Cardiac muscle cell (in vitro differentiated cells and primary cell): Measurements from ENCODE around the gene PLPP1. TPM values are rescaled to one million over a fixed set of nuclear protein-coding genes. Genes with fewer than 3 reads are reported as not detected.

Experiments
- DNase-seq, 2 donors: peaks; one replicate each; pipeline versions ENCODE4 v3.0.0 to v3.0.0-alpha.2; 2010 to 2017; ENCODE audit warnings: low read depth in 1 of 2, low spot score in 1 of 2
- H3K27ac ChIP-seq: fragments of 200-600 bp; sonication (generic); 2 replicates; pipeline ENCODE4 v1.5.1; 2016
- H3K27me3 ChIP-seq: fragments of 200-600 bp; sonication (generic); 2 replicates; pipeline ENCODE4 v1.6.0; 2016; ENCODE audit warnings: control low read depth
- H3K36me3 ChIP-seq: fragments of 200-600 bp; sonication (generic); 2 replicates; pipeline ENCODE4 v1.5.1; 2016; ENCODE audit warnings: control low read depth
- H3K4me1 ChIP-seq: fragments of 200-600 bp; sonication (generic); 2 replicates; pipeline ENCODE4 v1.8.1; 2017; ENCODE audit warnings: low read depth, mild to moderate bottlenecking, mixed run types
- H3K4me3 ChIP-seq: fragments of 200-600 bp; sonication (generic); 2 replicates; pipeline ENCODE4 v1.5.1; 2016; ENCODE audit warnings: mild to moderate bottlenecking
- H3K9me3 ChIP-seq: fragments of 200-600 bp; sonication (generic); 2 replicates; pipeline ENCODE4 v1.5.1; 2017; ENCODE audit warnings: low read depth, mild to moderate bottlenecking, control low read depth
- polyA plus RNA-seq: library from polyadenylated mRNA; unstranded; fragments of >200 nt; fragmentation: Nextera tagmentation; extraction: Ambion mirVana; gene quantifications from 2 replicates; pipeline ENCODE4 v1.2.1, GENCODE V29; 2016
- total RNA-seq: library from RNA; depleted of rRNA; stranded (reverse); fragments of >200 nt; gene quantifications from 2 replicates; pipeline ENCODE4 v1.2.3, GENCODE V29; 2016
- TF ChIP-seq, protein P1 (sequence below): IDR thresholded peaks from 2 replicates; pipeline ENCODE4 v1.5.1; 2012; ENCODE audit warnings: low read depth, mild to moderate bottlenecking, low read length

Gene PLPP1
- total and polyA plus RNA-seq, 2 experiments from 2014 or later = 37.5 to 68.4 TPM

DNA sequence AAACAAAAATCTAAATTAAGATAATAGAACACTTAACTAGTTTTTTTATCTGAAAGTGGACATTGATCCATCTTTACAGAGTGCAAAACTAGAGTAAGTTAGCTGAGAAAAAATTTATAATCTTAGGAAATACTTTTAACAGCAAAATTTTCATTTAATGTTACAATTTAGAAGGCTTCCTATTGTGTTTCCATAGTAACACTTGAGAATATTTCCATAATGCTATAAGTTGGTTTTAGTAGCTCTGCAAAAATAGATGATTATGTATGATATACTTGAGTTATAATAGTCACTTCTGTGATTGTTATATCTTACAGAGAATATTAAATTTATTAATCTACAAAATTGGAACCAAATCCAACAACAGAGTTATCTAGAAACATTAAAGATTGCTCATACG lies 148.4 kb downstream of the PLPP1 start:
- TF ChIP-seq, protein P1, sequence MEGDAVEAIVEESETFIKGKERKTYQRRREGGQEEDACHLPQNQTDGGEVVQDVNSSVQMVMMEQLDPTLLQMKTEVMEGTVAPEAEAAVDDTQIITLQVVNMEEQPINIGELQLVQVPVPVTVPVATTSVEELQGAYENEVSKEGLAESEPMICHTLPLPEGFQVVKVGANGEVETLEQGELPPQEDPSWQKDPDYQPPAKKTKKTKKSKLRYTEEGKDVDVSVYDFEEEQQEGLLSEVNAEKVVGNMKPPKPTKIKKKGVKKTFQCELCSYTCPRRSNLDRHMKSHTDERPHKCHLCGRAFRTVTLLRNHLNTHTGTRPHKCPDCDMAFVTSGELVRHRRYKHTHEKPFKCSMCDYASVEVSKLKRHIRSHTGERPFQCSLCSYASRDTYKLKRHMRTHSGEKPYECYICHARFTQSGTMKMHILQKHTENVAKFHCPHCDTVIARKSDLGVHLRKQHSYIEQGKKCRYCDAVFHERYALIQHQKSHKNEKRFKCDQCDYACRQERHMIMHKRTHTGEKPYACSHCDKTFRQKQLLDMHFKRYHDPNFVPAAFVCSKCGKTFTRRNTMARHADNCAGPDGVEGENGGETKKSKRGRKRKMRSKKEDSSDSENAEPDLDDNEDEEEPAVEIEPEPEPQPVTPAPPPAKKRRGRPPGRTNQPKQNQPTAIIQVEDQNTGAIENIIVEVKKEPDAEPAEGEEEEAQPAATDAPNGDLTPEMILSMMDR = no peak
- H3K4me1 ChIP-seq = peaks cover 11% of the 10 kb centered on the region
- no peak overlapping the region for H3K4me3 ChIP-seq
- no peaks in the 10 kb centered on the region for H3K9me3 ChIP-seq
- no peak for DNase-seq
- H3K27me3 ChIP-seq = no peaks in the 10 kb centered on the region
- H3K36me3 ChIP-seq = peaks cover 14% of the 10 kb centered on the region
- H3K27ac ChIP-seq = no peak overlapping the region

DNA sequence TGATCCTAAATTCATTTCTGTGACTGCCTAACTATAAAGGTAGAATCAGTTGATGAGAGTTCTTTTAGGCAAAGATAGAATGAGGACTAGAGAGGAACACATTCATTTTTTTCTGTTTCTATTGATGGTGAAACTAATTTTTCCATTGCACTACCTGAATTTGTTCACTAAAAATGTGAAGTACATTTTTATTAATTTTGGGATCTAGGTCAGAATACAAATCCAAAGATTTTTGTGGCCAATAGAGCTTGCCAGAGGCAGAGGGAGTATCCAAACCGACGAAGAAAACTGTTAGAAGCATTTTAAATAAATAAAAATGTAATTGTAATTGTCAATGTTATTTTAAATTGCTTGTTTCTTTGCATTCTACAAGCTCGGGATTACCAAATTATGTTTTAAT lies 148.9 kb downstream of the PLPP1 start:
- Histone ChIP-seq H3K27me3 (no peaks in the 10 kb centered on the region), H3K9me3 (no peaks in the 10 kb centered on the region), H3K4me1 (peaks cover 11% of the 10 kb centered on the region), H3K36me3 (peaks cover 17% of the 10 kb centered on the region), H3K27ac (no peak overlapping the region), H3K4me3 (no peak overlapping the region)
- no peak for DNase-seq
- TF ChIP-seq, protein P1 = no peak

DNA sequence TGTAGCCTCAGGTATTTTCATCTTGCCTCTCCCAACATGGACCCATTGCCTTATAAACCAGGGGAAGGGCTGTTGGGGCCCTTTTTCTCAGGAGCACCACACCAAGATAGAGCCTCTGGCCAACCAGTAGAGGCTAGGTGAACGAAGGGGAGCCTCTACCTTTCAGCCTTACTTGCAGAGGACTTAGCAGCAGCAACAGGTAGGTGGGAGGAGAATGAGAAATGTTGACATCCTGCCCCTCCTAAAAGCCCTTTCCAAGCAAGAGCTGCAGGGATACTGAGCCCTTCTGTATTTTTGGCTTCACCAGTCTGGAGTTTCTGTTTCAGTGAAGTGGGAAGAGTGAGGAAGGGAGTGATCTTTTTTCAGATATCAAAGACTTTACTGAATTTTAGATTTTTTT lies 149.5 kb downstream of the PLPP1 start:
- Histone ChIP-seq H3K4me3 (no peak overlapping the region), H3K4me1 (peaks cover 11% of the 10 kb centered on the region), H3K9me3 (no peaks in the 10 kb centered on the region), H3K36me3 (peaks cover 17% of the 10 kb centered on the region), H3K27ac (no peak overlapping the region), H3K27me3 (no peaks in the 10 kb centered on the region)
- no peak for DNase-seq
- TF ChIP-seq, protein P1 = no peak

DNA sequence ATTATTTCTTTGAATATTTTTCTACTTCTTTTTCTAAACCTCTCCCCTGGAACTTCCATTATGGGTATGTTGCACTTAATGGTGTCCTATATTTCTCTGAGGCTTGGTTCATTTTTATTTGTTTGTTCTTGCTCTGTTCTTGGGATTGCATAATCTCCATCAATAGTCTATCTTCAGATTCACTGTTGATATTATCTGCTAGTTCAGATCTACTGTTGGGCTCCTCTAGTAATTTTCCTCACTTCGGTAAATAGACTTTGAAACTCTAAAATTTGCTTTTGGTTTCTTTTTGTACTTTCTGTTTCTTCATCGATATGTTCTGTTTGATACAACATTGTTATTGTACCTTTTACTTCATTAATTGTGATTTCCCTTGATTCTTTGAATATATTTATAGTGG lies 150.7 kb downstream of the PLPP1 start:
- Histone ChIP-seq H3K27me3 (no peaks in the 10 kb centered on the region), H3K4me1 (no peaks in the 10 kb centered on the region), H3K9me3 (no peaks in the 10 kb centered on the region), H3K4me3 (no peak overlapping the region), H3K27ac (no peak overlapping the region), H3K36me3 (peaks cover 19% of the 10 kb centered on the region)
- no peak for DNase-seq
- TF ChIP-seq, protein P1 = no peak

DNA sequence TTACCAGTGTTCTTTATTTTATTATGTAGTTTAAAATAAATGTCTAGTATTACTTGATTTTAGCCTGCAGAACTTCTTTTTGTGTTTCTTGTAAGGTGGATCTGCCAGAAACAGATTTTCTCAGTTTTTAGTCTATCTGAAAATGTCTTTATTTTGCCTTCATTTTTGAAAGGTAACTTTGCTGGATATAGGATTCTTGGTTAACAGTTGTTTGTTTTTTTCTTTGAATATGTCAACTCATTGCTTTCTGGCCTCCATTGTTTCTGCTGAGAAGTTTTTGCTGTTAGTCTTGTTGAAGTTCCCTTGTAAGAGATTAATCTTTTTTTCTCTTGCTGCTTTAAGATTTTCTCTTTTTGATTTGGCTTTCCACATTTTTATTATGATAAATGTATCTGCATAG lies 151.5 kb downstream of the PLPP1 start:
- DNase-seq = no peak
- Histone ChIP-seq H3K27ac (no peak overlapping the region), H3K36me3 (peaks cover 23% of the 10 kb centered on the region), H3K9me3 (no peaks in the 10 kb centered on the region), H3K27me3 (no peaks in the 10 kb centered on the region), H3K4me3 (no peak overlapping the region), H3K4me1 (no peaks in the 10 kb centered on the region)
- TF ChIP-seq, protein P1 = no peak

DNA sequence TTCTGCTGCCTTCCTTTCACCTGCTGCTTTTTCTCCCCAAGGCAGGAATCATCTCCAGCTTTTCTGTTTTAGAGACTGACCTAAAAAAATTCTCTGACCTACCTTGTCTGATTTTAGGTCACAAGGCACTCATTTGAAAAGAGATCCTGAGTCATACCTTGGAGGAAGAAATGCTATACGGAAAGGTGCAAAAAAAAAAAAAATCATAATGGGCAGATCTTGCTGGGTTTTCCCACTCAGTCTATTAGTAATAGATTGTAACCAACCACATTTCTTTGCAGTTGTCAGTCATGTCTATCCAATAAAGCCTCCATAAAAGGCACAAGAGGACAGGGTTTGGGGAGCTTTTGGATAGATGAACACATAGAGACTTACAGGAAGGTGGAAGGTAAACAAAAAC lies 157.0 kb downstream of the PLPP1 start:
- Histone ChIP-seq H3K36me3 (peaks cover 21% of the 10 kb centered on the region), H3K9me3 (no peaks in the 10 kb centered on the region), H3K27ac (no peak overlapping the region), H3K4me3 (no peak overlapping the region), H3K27me3 (no peaks in the 10 kb centered on the region), H3K4me1 (no peaks in the 10 kb centered on the region)
- TF ChIP-seq, protein P1 = no peak
- no peak for DNase-seq
